HL-60 (cell line): ENCODE measurements around the gene NMUR1.

Source experiments
- GABPA ChIP-seq: IDR thresholded peaks from 2 replicates; pipeline ENCODE4 v1.6.1; 2012; ENCODE audit warnings: low read depth
- POLR2AphosphoS5 ChIP-seq: IDR thresholded peaks from 2 replicates; pipeline ENCODE4 v1.6.1; 2012; ENCODE audit warnings: low read depth
- TF ChIP-seq, protein P1 (sequence below): IDR thresholded peaks from one replicate; pipeline ENCODE4 v1.5.1; 2011; ENCODE audit warnings: low read length, control low read depth, inconsistent platforms; ENCODE audit not compliant: insufficient read depth
- TF ChIP-seq, protein P2 (sequence below): IDR thresholded peaks from 2 replicates; pipeline ENCODE4 v1.6.1; 2012; ENCODE audit warnings: low read depth; ENCODE audit not compliant: insufficient replicate concordance

DNA sequence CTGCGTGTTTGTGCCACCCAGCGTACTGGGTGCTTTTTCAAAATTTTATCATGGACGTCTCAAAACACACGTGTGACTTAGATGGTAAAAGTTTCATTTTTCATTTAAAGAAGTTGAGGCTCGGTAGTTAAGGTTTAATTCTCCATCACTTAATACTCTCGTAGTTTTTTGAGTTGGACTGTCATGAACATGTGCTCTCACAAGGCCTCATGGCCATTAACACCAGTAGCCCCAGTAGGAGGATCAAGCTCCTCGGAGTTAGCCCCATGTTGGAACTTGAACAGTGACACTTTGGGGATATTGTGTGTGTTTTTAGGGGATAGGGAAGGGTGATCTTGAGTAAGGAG is 15.3 kb downstream of the NMUR1 start:
- TF ChIP-seq, protein P1, sequence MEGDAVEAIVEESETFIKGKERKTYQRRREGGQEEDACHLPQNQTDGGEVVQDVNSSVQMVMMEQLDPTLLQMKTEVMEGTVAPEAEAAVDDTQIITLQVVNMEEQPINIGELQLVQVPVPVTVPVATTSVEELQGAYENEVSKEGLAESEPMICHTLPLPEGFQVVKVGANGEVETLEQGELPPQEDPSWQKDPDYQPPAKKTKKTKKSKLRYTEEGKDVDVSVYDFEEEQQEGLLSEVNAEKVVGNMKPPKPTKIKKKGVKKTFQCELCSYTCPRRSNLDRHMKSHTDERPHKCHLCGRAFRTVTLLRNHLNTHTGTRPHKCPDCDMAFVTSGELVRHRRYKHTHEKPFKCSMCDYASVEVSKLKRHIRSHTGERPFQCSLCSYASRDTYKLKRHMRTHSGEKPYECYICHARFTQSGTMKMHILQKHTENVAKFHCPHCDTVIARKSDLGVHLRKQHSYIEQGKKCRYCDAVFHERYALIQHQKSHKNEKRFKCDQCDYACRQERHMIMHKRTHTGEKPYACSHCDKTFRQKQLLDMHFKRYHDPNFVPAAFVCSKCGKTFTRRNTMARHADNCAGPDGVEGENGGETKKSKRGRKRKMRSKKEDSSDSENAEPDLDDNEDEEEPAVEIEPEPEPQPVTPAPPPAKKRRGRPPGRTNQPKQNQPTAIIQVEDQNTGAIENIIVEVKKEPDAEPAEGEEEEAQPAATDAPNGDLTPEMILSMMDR = no peak
- TF ChIP-seq, protein P2, sequence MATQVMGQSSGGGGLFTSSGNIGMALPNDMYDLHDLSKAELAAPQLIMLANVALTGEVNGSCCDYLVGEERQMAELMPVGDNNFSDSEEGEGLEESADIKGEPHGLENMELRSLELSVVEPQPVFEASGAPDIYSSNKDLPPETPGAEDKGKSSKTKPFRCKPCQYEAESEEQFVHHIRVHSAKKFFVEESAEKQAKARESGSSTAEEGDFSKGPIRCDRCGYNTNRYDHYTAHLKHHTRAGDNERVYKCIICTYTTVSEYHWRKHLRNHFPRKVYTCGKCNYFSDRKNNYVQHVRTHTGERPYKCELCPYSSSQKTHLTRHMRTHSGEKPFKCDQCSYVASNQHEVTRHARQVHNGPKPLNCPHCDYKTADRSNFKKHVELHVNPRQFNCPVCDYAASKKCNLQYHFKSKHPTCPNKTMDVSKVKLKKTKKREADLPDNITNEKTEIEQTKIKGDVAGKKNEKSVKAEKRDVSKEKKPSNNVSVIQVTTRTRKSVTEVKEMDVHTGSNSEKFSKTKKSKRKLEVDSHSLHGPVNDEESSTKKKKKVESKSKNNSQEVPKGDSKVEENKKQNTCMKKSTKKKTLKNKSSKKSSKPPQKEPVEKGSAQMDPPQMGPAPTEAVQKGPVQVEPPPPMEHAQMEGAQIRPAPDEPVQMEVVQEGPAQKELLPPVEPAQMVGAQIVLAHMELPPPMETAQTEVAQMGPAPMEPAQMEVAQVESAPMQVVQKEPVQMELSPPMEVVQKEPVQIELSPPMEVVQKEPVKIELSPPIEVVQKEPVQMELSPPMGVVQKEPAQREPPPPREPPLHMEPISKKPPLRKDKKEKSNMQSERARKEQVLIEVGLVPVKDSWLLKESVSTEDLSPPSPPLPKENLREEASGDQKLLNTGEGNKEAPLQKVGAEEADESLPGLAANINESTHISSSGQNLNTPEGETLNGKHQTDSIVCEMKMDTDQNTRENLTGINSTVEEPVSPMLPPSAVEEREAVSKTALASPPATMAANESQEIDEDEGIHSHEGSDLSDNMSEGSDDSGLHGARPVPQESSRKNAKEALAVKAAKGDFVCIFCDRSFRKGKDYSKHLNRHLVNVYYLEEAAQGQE = no peak
- TF ChIP-seq POLR2AphosphoS5 (no peak), GABPA (no peak)
